GM19463 (cell line): ENCODE measurements around the gene RAPGEF4.
"Not testable (repeated sequence)": the region's sequence is repeated elsewhere in the genome, so short reads cannot be mapped to it uniquely, and the experiment has no call there.

Experiments
- ATAC-seq: cut with Tn5 transposase; IDR thresholded peaks from one replicate; pipeline ENCODE4 v1.9.1; 2021; ENCODE audit warnings: mild to moderate bottlenecking, moderate library complexity; ENCODE audit not compliant: unreplicated experiment

The RAPGEF4 gene

GRCh38 chr2:173027181-173028128 is 291.8 kb downstream of the RAPGEF4 start:
- no peak for ATAC-seq

- ATAC-seq = no peak
Observed at GRCh38 chr2:173028141-173028540, 292.5 kb downstream of the RAPGEF4 start.

- ATAC-seq = no peak
Observed at GRCh38 chr2:173028671-173029070, 293.0 kb downstream of the RAPGEF4 start.

GRCh38 chr2:173030561-173031490 is 295.2 kb downstream of the RAPGEF4 start:
- ATAC-seq = no peak

GRCh38 chr2:173032032-173032431 is 296.4 kb downstream of the RAPGEF4 start:
- no peak for ATAC-seq

- ATAC-seq = no peak
Observed at GRCh38 chr2:173033084-173033483, 297.4 kb downstream of the RAPGEF4 start.

GRCh38 chr2:173034143-173034542 is 298.5 kb downstream of the RAPGEF4 start:
- no peak for ATAC-seq

GRCh38 chr2:173037245-173038120 is 301.8 kb downstream of the RAPGEF4 start:
- no peak for ATAC-seq

- not testable (repeated sequence) for ATAC-seq
Observed at GRCh38 chr2:173038257-173038656, 302.6 kb downstream of the RAPGEF4 start.

GRCh38 chr2:173040729-173041128 is 305.1 kb downstream of the RAPGEF4 start:
- ATAC-seq = no peak

- ATAC-seq = peak; percentile 95
Observed at GRCh38 chr2:173043476-173043875, 307.8 kb downstream of the RAPGEF4 start.

GRCh38 chr2:173043897-173044519 is 308.4 kb downstream of the RAPGEF4 start:
- no peak for ATAC-seq

GRCh38 chr2:173044686-173045085 is 309.0 kb downstream of the RAPGEF4 start:
- ATAC-seq = no peak

GRCh38 chr2:173045181-173045580 is 309.5 kb downstream of the RAPGEF4 start:
- no peak for ATAC-seq

- no peak for ATAC-seq
Observed at GRCh38 chr2:173048522-173048896, 312.9 kb downstream of the RAPGEF4 start.

- peak; percentile 88 for ATAC-seq
Observed at GRCh38 chr2:173048897-173049661, 313.4 kb downstream of the RAPGEF4 start.

GRCh38 chr2:173049831-173050230 is 314.2 kb downstream of the RAPGEF4 start:
- ATAC-seq = no peak

GRCh38 chr2:173050684-173051083 is 315.0 kb downstream of the RAPGEF4 start:
- no peak for ATAC-seq

GRCh38 chr2:173051463-173052215 is 316.0 kb downstream of the RAPGEF4 start:
- no peak for ATAC-seq
